ENCODE data around the gene RHBDF2. TPM values are rescaled to one million over a fixed set of nuclear protein-coding genes. Genes with fewer than 3 reads are reported as not detected.

Gene RHBDF2
- total RNA-seq, 1 experiment from 2014 or later = 52.3 TPM

DNA sequence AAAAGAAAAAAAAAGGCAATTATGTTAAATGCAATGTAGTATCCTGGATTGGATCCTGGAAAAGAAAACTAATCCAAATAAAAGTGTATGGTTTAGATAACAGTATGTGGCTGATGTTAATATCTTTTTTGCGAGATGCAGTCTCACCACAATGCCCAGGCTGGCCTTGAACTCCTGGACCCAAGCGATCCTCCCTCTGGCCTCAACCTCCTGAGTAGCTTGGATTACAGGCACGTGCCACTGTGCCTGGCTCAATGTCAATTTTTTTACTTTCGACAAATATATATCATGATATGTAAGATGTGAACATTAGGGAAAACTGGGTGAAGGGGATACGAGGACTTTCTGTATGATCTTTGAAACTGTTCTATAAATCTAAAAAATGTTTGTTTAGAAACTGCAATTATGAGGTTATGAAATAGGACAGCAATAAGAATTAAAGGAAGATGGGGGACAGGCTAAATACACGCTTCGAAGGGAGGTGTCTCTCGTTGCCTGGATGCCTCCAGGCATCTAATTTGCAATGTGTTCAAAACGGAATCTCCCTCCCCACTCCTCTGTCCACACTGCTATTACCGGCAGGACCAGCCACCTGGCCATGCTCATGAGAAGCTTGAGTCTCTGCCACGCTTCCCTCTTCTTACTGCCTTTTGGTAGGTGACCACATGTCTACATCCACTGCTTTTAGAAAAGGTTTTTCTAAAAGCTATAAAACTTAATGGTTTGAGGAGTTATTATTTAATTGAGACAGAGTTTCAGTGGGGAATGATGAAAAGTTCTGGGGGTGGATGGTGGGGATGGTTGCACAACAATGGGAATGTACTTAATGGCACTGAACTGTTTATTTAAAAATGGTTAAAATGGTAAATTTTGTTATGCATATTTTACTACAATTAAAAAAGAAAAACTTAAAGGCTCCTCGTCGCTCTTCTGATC lies 63.5 kb downstream of the RHBDF2 start:
- no TSS peak for BruUV-seq (replicated peaks)
- H3K9me2 ChIP-seq (replicated peaks; ENCODE audit: low read length) = no peaks in the 10 kb centered on the region
- no peaks in the 10 kb centered on the region for H3F3A ChIP-seq (ENCODE audit: low read length, unreplicated experiment)
- POLR2A ChIA-PET (ENCODE audit: unreplicated experiment) = no interaction called here
- CTCF ChIA-PET = no interaction called here
- peaks cover 98% of the 10 kb centered on the region for H3K79me2 ChIP-seq (ENCODE audit: low read length)
- no peak for ATAC-seq
- peaks cover 44% of the 10 kb centered on the region for H4K20me1 ChIP-seq (ENCODE audit: low read length)
- H3K4me2 ChIP-seq (ENCODE audit: low read length) = no peak overlapping the region
- DNase-seq = no peak
- intact Hi-C loops (cut with micrococcal nuclease) = no loop called here
- no peak overlapping the region for H3K27ac ChIP-seq (ENCODE audit: low read length)
- H3K9ac ChIP-seq (ENCODE audit: low read length) = no peak overlapping the region
- H3K36me3 ChIP-seq (ENCODE audit: low read depth, low read length) = peaks cover 6% of the 10 kb centered on the region; the same call in 1 of the 2 replicates
- no peaks in the 10 kb centered on the region for H3K9me3 ChIP-seq (ENCODE audit: low read length)
- no peaks in the 10 kb centered on the region for H3K27me3 ChIP-seq (ENCODE audit: low read length)
- H2AFZ ChIP-seq (ENCODE audit: low read length) = no peak overlapping the region
- H3K4me1 ChIP-seq (ENCODE audit: insufficient read depth, low read length) = peaks cover 37% of the 10 kb centered on the region
- TF ChIP-seq EZH2 (IDR thresholded peaks at IDR 0.05; ENCODE audit: low read length, unreplicated experiment) = no peak
- H3K4me3 ChIP-seq (ENCODE audit: low read length) = no peak overlapping the region

DNA sequence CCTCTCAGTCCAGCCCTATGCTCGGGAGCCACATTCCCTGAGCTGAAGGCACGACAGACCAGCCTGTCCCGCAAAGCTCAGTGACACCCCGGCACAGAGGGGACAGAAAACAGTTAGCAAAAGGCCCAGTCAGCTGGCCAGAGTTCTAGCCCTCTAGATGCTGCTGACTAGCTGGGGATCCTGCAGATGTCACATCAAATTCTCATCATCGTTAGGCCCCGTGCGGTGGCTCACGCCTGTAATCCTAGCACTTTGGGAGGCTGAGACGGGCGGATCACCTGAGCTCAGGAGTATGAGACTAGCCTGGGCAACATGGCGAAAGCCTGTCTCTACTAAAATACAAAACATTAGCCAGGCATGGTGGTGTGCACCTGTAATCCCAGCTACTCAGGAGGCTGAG lies 65.5 kb downstream of the RHBDF2 start:
- DNase-seq (no peak), ATAC-seq (no peak)
- Histone ChIP-seq H4K20me1 (ENCODE audit: low read length) (peaks cover 59% of the 10 kb centered on the region), H3K9ac (ENCODE audit: low read length) (no peak overlapping the region), H3K27ac (ENCODE audit: low read length) (no peak overlapping the region), H3K9me2 (replicated peaks; ENCODE audit: low read length) (no peaks in the 10 kb centered on the region), H3K36me3 (ENCODE audit: low read depth, low read length) (peaks cover 7% of the 10 kb centered on the region; the same call in 1 of the 2 replicates), H2AFZ (ENCODE audit: low read length) (no peak overlapping the region), H3K4me1 (ENCODE audit: insufficient read depth, low read length) (peaks cover 29% of the 10 kb centered on the region), H3F3A (ENCODE audit: low read length, unreplicated experiment) (no peaks in the 10 kb centered on the region), H3K4me2 (ENCODE audit: low read length) (no peak overlapping the region), H3K4me3 (ENCODE audit: low read length) (no peak overlapping the region), H3K27me3 (ENCODE audit: low read length) (no peaks in the 10 kb centered on the region), H3K9me3 (ENCODE audit: low read length) (no peaks in the 10 kb centered on the region), H3K79me2 (ENCODE audit: low read length) (peaks cover 98% of the 10 kb centered on the region)
- no TSS peak for BruUV-seq (replicated peaks)
- POLR2A ChIA-PET (ENCODE audit: unreplicated experiment) = interaction anchor here (0.6 kb wide), 1 partner anchor 92 kb away, joined by 3 read pairs; no protein-coding TSS in a partner anchor
- intact Hi-C loops (cut with micrococcal nuclease) = no loop called here
- CTCF ChIA-PET = no interaction called here
- no peak for TF ChIP-seq EZH2phosphoT487 (IDR thresholded peaks at IDR 0.05; ENCODE audit: borderline replicate concordance, low read length)
- no peak for TF ChIP-seq EZH2 (IDR thresholded peaks at IDR 0.05; ENCODE audit: low read length, unreplicated experiment)
- TF ChIP-seq, protein P1, sequence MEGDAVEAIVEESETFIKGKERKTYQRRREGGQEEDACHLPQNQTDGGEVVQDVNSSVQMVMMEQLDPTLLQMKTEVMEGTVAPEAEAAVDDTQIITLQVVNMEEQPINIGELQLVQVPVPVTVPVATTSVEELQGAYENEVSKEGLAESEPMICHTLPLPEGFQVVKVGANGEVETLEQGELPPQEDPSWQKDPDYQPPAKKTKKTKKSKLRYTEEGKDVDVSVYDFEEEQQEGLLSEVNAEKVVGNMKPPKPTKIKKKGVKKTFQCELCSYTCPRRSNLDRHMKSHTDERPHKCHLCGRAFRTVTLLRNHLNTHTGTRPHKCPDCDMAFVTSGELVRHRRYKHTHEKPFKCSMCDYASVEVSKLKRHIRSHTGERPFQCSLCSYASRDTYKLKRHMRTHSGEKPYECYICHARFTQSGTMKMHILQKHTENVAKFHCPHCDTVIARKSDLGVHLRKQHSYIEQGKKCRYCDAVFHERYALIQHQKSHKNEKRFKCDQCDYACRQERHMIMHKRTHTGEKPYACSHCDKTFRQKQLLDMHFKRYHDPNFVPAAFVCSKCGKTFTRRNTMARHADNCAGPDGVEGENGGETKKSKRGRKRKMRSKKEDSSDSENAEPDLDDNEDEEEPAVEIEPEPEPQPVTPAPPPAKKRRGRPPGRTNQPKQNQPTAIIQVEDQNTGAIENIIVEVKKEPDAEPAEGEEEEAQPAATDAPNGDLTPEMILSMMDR (conservative IDR thresholded peaks at IDR 0.05; ENCODE audit: low read depth, low read length) = no peak

DNA sequence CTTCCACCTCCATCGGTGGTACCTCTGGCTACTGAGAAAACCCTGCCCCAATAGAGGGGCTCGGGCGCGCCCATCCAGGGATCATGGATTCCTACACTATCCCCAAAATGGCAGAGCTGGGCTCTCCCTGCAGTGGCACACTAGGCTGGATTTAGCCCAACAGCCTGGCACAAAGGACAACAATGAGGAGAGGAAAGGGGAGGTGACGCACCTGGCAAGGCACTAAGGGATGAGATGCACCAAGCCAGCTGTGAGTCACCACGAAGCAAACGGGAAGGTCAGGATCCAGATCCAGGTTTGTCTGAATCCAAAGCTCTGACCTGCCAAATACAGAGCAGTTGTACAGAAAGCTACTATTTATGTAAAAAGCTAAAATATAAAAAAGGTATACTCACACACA lies 66.4 kb downstream of the RHBDF2 start:
- Histone ChIP-seq H3K27me3 (ENCODE audit: low read length) (no peaks in the 10 kb centered on the region), H3K4me2 (ENCODE audit: low read length) (no peak overlapping the region), H2AFZ (ENCODE audit: low read length) (no peak overlapping the region), H3K27ac (ENCODE audit: low read length) (no peak overlapping the region), H3K9me2 (replicated peaks; ENCODE audit: low read length) (no peaks in the 10 kb centered on the region), H3K4me1 (ENCODE audit: insufficient read depth, low read length) (peaks cover 29% of the 10 kb centered on the region), H3K4me3 (ENCODE audit: low read length) (no peak overlapping the region), H3K36me3 (ENCODE audit: low read depth, low read length) (peaks cover 12% of the 10 kb centered on the region; the same call in 1 of the 2 replicates), H3K79me2 (ENCODE audit: low read length) (peaks cover 98% of the 10 kb centered on the region), H4K20me1 (ENCODE audit: low read length) (peaks cover 60% of the 10 kb centered on the region), H3K9ac (ENCODE audit: low read length) (no peak overlapping the region), H3K9me3 (ENCODE audit: low read length) (no peaks in the 10 kb centered on the region), H3F3A (ENCODE audit: low read length, unreplicated experiment) (no peaks in the 10 kb centered on the region)
- ChIA-PET CTCF (interaction anchor here (0.6 kb wide), 1 partner anchor 26 kb away, joined by 3 read pairs; no protein-coding TSS in a partner anchor), POLR2A (ENCODE audit: unreplicated experiment) (no interaction called here)
- intact Hi-C loops (cut with micrococcal nuclease) = no loop called here
- no TSS peak for BruUV-seq (replicated peaks)
- ATAC-seq = peak; percentile 53
- peak; percentile 58 for DNase-seq
- no peak for TF ChIP-seq EZH2 (IDR thresholded peaks at IDR 0.05; ENCODE audit: low read length, unreplicated experiment)
- TF ChIP-seq EZH2phosphoT487 (IDR thresholded peaks at IDR 0.05; ENCODE audit: borderline replicate concordance, low read length) = no peak
- TF ChIP-seq, protein P1 (conservative IDR thresholded peaks at IDR 0.05; ENCODE audit: low read depth, low read length) = no peak
